MG63 (cell line): ENCODE data around the gene ZNF775. TPM values are rescaled to one million over a fixed set of nuclear protein-coding genes. Genes with fewer than 3 reads are reported as not detected.
A peak's percentile ranks its signal among the peaks of the same experiment; 100 is the strongest.

ENCODE experiments used
- DNase-seq: peaks from one replicate; pipeline ENCODE4 v3.0.0-alpha.2; 2020
- H3K27me3 ChIP-seq: fragments of 250-450 bp; sonication (Bioruptor Pico); 2 replicates; pipeline ENCODE4 v1.5.1; 2020; ENCODE audit warnings: mild to moderate bottlenecking, moderate library complexity
- H3K36me3 ChIP-seq: fragments of 250-450 bp; sonication (Bioruptor Pico); 2 replicates; pipeline ENCODE4 v1.5.1; 2020; ENCODE audit warnings: mild to moderate bottlenecking, moderate library complexity
- H3K4me3 ChIP-seq: fragments of 250-450 bp; sonication (Bioruptor Pico); 2 replicates; pipeline ENCODE4 v1.5.1; 2020; ENCODE audit warnings: mild to moderate bottlenecking, moderate library complexity
- H3K9me3 ChIP-seq: fragments of 250-450 bp; sonication (Bioruptor Pico); 2 replicates; pipeline ENCODE4 v1.5.1; 2020; ENCODE audit warnings: mild to moderate bottlenecking, moderate library complexity
- total RNA-seq: library from RNA; depleted of rRNA; stranded (reverse); fragments of >200 nt; shearing (Covaris generic); gene quantifications from 2 replicates; pipeline ENCODE4 v1.2.3, GENCODE V29; 2014; ENCODE audit warnings: low replicate concordance; rRNA removed

Gene ZNF775
- 4.0 and 13.9 TPM in 2 replicates for total RNA-seq

DNA sequence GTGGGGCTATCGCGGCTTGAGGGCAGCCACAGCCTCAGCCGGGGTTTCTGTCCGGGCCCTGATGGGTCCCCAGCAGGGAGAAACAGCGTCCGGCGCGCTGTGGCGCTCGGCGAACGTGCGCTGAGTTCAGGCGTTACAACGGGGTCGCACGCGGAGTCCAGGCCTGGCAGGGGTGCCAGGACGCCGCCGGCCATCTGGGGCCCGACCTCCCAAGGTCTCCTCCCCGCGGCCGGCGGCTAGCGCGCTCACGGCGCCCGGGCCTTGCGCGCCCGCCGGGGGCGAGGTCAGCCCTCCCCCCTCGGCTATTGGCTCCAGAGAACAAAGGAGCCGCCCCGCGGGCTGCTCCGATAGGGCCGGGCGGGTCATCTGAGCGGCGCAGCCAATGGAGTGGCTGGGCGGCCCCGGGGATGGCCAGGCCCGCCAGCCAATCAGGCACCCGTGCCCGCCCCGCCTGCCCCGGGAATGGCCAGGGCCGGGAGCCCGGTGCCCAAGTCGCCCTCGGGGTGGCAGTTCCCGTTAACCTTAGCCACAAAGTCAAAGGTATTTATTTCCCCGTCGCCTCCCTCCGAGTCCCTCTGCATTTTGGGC is at the start of gene ZNF775:
Gene ZNF775, plus strand, starts transcription at position 478 of the 588 bp plus-strand sequence. CDS start 9,141 bp downstream, outside the sequence.
- peak; percentile 93 for DNase-seq
- no peaks in the 10 kb centered on the region for H3K27me3 ChIP-seq
- peak within 1 kb of the TSS; percentile 67 for H3K4me3 ChIP-seq
- peaks cover 2% of the 10 kb centered on the region for H3K36me3 ChIP-seq
- H3K9me3 ChIP-seq: no peaks in the 10 kb centered on the region

GRCh38 chr7:150329331-150330120 is 49.6 kb upstream of the ZNF775 start:
- H3K27me3 ChIP-seq: no peaks in the 10 kb centered on the region
- no peaks in the 10 kb centered on the region for H3K9me3 ChIP-seq
- no peak overlapping the region for H3K4me3 ChIP-seq
- H3K36me3 ChIP-seq: no peaks in the 10 kb centered on the region
- DNase-seq: peak; percentile 60

DNA sequence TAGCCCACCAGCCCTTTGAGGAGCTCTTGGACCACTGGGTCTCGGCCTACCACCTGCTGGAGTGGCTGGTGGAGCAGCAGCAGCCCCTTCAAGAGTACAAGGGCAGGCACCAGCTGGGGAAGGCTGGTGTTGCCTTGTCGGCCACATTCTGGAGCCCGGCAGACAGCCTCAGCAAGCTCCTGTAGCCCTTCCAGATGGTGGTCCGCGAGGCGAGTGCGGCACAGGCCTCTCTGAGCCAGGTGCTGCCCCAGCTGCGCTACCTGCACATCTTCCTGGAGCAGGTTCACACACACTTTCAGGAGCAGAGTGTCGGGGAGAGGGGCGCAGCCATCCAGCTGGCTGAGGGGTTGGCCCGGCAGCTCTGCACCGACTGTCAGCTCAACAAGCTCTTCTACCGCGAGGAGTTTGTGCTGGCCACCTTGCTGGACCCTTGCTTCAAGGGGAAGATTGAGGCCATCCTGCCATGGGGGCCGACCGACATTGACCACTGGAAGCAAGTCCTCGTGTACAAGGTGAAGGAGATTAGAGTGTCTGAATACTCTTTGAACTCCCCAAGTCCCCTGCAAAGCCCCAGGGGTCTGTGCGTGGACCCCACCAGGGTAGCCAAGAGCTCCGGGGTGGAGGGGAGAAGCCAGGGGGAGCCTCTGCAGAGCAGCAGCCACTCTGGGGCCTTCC is 48.8 kb upstream of the ZNF775 start:
- no peak for DNase-seq
- H3K27me3 ChIP-seq: no peaks in the 10 kb centered on the region
- H3K4me3 ChIP-seq: no peak overlapping the region
- H3K9me3 ChIP-seq: no peaks in the 10 kb centered on the region
- no peaks in the 10 kb centered on the region for H3K36me3 ChIP-seq

DNA sequence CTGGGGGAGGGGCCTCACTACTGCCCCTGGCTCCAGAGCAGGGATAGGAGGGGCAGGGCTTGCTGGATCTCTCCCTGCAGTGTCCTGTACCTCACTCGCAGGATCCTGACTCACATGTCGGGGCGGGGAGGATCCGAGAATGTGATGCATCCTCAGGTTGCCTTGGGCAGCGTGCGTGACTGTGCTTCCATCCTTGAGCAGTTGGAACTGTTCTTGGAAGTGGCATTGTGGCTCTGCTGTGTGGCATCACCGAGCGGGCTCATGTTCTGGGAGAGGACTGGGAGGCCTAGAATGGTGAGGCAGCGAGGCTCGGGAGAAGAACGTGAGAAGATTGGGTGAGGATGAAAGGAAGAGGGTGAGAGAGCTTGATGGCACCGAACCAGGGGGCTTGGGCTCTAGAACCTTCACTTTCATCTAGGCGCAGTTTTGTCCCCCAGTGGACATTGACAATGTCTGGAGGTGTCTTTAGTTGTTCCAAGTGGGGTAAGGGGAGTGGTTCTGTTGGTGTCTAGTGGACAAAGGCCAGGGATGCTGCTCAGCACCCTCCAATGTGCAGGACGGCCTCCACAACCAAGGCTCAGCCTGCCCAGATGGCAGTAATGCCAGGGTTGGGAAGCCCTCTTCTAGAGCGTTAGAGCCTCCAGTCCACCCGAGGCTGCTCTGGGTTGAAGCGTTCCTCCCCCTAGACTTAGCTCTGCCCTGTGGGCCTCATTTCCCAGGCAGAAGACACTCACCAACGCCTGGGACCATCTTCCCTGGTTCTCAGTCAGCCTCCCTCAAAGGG is 46.1 kb upstream of the ZNF775 start:
- no peaks in the 10 kb centered on the region for H3K36me3 ChIP-seq
- no peak for DNase-seq
- H3K27me3 ChIP-seq: no peaks in the 10 kb centered on the region
- H3K9me3 ChIP-seq: no peaks in the 10 kb centered on the region
- no peak overlapping the region for H3K4me3 ChIP-seq

GRCh38 chr7:150333659-150334058 is 45.5 kb upstream of the ZNF775 start:
- Histone ChIP-seq H3K4me3 (no peak overlapping the region), H3K36me3 (no peaks in the 10 kb centered on the region), H3K27me3 (no peaks in the 10 kb centered on the region), H3K9me3 (no peaks in the 10 kb centered on the region)
- no peak for DNase-seq

DNA sequence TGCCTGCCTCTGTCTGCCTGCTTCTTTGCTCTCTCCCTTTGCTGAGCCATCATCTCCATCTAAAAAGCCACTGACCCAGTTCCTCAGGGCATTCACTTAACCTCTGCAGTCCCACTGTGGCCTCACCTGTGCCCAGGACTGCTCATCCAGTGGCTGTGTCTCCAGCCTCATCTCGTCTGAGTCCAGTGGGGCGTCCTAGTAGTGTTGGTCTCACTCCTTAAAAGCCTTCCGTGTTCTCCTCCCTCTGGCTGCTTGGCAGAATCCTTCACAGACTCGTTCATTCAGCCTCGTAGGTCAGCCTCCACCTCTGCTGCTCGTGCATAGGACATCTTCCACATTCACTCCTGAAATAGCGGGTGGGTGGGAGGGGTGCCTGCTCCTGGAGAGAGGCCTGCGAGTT is 45.0 kb upstream of the ZNF775 start:
- DNase-seq: no peak
- Histone ChIP-seq H3K36me3 (no peaks in the 10 kb centered on the region), H3K4me3 (no peak overlapping the region), H3K27me3 (no peaks in the 10 kb centered on the region), H3K9me3 (no peaks in the 10 kb centered on the region)

DNA sequence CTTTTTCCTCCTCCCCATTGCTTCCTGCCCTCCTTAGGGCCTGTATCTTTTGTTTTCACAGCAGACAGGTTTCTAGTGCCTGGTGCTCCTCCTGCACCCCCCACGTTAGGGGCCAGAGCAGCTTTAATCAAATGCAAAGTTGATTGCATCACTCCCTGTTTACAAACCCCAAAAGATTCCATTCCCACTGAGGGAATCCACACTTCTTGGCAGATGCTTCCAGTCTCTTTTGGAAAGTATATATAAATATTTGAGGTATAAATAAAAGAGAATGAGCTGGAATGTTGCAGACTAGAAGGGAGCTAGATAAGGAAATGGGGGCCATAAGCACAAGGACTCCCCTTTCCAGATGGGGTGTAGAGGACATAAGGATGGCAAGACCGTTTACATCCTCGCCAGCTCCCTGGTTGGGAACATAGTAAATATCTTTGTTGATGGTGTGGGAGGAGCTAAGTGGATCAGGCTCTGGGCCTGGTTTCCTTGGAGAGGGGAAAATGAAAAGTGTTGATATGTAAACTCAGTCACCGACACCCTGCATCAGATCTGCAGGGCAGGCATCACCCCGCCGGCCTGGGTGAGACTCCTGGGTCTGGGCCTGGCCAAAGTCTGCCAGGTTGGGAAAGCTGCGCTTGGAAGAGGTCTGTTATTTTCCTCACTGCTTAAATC is 43.9 kb upstream of the ZNF775 start:
- Histone ChIP-seq H3K27me3 (no peaks in the 10 kb centered on the region), H3K36me3 (no peaks in the 10 kb centered on the region), H3K9me3 (no peaks in the 10 kb centered on the region), H3K4me3 (no peak overlapping the region)
- peak; percentile 37 for DNase-seq

DNA sequence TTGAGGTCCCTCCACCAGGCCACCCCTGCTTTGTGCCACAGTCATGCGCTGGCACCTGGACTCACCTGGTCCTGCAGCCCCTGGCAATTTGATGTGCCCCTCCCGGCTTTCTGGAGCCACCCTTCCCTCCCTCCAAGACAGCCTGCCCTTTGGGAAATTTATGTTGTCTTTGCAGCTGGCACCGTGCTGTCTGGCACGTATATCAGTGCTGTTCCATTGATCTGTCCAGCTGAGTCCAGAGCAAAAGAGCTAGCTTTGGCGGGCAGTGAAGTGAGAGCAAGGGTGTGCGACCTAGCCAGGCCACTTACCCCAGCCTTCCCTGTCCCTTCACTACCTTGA is 43.4 kb upstream of the ZNF775 start:
- DNase-seq: no peak
- no peaks in the 10 kb centered on the region for H3K36me3 ChIP-seq
- no peak overlapping the region for H3K4me3 ChIP-seq
- no peaks in the 10 kb centered on the region for H3K27me3 ChIP-seq
- H3K9me3 ChIP-seq: no peaks in the 10 kb centered on the region

DNA sequence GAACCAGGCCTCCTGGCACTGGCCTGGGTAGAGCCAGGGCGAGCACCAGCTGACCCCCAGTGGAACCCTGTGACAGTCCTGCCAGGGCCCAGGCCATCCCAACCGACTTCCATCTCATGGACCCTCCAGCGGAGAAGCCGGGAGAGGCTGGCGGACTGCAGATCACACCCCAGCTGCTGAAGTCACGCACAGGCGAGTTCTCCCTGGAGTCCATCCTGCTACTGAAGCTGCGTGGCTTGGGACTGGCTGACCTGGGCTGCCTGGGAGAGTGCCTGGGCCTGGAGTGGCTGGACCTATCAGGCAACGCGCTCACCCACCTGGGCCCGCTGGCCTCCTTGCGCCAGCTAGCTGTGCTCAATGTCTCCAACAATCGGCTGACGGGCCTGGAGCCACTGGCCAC is 42.4 kb upstream of the ZNF775 start:
- Histone ChIP-seq H3K27me3 (no peaks in the 10 kb centered on the region), H3K36me3 (no peaks in the 10 kb centered on the region), H3K4me3 (no peak overlapping the region), H3K9me3 (no peaks in the 10 kb centered on the region)
- DNase-seq: no peak

DNA sequence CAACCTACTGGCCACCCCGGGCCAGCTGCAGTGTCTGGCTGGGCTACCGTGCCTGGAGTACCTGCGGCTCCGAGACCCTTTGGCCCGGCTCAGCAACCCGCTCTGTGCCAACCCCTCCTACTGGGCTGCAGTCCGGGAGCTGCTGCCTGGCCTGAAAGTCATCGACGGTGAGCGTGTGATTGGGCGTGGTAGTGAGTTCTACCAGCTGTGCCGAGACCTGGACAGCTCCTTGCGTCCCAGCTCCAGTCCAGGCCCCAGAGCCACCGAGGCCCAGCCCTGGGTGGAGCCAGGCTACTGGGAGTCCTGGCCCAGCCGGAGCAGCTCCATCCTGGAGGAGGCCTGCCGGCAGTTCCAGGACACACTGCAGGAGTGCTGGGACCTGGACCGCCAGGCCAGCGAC is 42.0 kb upstream of the ZNF775 start:
- no peaks in the 10 kb centered on the region for H3K9me3 ChIP-seq
- no peaks in the 10 kb centered on the region for H3K36me3 ChIP-seq
- DNase-seq: no peak

GRCh38 chr7:150337659-150338081 is 41.5 kb upstream of the ZNF775 start:
- no peak for DNase-seq
- Histone ChIP-seq H3K36me3 (no peaks in the 10 kb centered on the region), H3K27me3 (no peaks in the 10 kb centered on the region), H3K4me3 (no peak overlapping the region), H3K9me3 (no peaks in the 10 kb centered on the region)

More for the DNA sequence above, 42.0 kb upstream of the ZNF775 start:
- no peaks in the 10 kb centered on the region for H3K27me3 ChIP-seq
- H3K4me3 ChIP-seq: no peak overlapping the region

DNA sequence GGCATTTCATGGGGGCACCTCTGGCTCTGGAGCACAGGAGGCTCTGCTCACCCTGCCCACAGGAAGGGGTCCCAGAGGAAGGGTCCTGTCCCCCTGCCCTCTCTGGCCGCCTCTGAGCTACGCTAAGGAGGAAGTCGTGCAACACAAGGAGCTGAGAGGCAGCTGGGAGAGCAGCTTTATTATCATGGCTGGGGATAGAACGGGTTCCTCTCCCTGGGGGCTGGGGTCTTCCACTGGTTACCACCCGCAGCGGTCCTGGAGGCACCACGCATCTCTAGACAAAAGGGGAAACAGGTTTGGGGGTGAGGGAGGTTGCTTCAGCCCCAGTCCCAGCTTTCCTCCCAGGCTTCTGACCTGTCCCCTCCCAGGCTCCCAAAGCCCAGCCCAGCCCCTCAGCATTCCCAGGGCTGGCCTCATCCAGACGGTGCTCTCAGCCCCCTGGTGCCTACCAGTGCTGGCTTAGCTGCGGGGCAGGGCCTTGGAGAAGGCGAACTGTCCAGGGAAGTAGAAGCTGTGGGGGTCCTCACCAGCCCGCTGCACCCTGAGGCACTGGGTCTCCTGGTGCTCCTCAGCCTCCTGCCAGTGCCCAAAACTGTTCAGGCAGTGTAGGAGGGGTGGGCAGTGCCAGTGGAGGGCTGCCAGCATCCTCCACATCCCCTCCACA is 40.8 kb upstream of the ZNF775 start:
- H3K27me3 ChIP-seq: no peaks in the 10 kb centered on the region
- DNase-seq: no peak
- H3K36me3 ChIP-seq: no peaks in the 10 kb centered on the region
- no peak overlapping the region for H3K4me3 ChIP-seq
- no peaks in the 10 kb centered on the region for H3K9me3 ChIP-seq

- Histone ChIP-seq H3K4me3 (no peak overlapping the region), H3K36me3 (no peaks in the 10 kb centered on the region), H3K27me3 (no peaks in the 10 kb centered on the region), H3K9me3 (peaks cover 3% of the 10 kb centered on the region; the same call in 1 of the 2 replicates)
- DNase-seq: no peak
Measured at GRCh38 chr7:150339409-150339809, 39.7 kb upstream of the ZNF775 start.

DNA sequence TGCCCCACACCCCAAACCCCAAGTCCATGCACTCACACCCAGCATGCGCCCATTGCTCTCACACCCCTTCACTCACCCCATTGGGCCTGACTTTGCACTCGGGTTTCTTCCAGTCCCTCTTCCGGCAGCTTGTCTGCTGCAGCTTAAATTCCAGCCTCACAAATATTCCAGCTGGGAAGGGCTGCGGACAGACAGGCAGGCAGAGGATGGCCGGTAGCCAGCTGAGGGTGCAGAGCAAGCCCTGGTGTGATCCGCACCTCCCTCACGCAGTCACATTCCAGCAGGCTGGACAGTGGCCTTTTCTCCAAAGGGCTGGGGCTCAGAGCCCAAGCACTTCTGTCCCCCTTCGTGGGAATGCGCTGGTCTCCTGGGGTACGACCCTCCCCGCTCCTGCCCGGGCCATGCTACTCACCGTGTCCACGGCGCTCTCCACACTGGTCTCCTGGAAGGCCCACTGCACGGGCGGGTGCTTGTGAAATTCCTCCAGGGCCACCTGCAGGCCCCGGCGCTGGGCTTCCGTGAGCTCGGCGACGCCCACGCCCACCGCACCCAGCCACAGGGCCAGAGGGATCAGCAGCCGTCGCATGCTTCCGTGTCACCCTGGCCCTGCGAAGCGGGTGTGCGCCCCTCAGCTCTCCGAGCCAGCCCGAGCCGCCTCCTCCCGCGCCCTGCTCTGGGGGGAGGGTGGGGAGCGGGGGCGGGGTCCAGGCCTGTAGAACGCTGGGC is 38.9 kb upstream of the ZNF775 start:
- no peak for DNase-seq
- Histone ChIP-seq H3K36me3 (no peaks in the 10 kb centered on the region), H3K9me3 (peaks cover 3% of the 10 kb centered on the region; the same call in 1 of the 2 replicates), H3K27me3 (no peaks in the 10 kb centered on the region), H3K4me3 (no peak overlapping the region)

- H3K9me3 ChIP-seq: peaks cover 3% of the 10 kb centered on the region; the same call in 1 of the 2 replicates
- DNase-seq: no peak
- H3K36me3 ChIP-seq: no peaks in the 10 kb centered on the region
- no peaks in the 10 kb centered on the region for H3K27me3 ChIP-seq
- H3K4me3 ChIP-seq: no peak overlapping the region
Measured at GRCh38 chr7:150340875-150341262, 38.3 kb upstream of the ZNF775 start.
